ENCODE results near the gene HSPB2.

Gene HSPB2

DNA sequence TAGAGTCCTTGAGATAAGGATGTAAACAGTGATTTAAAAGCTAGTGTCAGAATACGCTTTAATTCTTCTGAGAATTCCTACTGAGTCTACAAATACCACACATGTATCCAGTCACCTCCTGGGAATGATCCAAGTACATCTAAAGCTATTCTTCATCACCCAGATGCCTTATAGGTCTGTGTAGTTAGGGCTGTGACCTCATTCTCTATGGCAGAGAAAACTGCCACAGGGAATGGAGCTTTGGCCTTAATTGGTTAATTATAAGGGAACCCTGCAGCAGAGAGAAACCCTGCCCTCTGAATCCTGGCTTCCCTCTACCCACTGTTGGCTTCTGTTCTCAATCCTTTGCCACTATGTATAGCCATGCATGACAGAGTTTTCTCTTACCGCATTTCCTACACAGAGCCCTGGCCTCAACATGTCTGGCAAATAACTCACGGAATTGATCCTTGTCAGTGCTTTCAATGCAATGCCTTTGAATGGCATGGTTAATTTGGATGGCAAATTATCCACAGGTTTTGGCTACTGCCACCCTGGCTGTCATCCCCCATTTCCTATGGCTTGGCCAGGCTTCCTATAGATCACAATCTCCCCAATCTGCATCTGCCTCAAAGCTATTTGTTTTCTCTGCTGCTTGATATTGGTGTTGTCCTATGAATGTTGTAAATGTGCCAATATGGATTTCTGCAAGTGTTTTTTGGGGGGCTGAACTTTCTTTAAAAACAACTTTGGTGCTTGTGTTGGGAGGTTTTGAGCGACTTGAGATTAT, 27.5 kb downstream of the HSPB2 start:
- DNase-seq: no peak

DNA sequence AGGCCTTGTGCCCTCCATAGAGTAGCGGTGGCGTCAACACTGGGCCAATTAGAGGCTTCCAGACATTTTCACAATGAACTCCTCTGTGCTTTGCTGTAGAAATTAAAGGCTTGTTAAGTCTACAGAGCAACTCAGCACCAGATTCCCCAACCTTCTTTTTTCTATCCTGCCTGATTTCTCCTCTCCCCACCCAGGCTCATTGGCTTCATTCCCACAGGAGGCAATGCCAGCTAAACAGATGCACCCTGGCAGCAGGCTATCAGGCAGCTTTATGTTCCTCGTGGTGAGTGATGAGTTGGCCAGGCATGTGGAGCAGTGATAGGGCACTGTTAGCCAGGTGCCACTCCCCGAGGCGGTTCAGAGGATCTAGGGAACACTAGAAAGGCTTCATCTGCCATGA, 29.4 kb downstream of the HSPB2 start:
- no peak for DNase-seq

DNA sequence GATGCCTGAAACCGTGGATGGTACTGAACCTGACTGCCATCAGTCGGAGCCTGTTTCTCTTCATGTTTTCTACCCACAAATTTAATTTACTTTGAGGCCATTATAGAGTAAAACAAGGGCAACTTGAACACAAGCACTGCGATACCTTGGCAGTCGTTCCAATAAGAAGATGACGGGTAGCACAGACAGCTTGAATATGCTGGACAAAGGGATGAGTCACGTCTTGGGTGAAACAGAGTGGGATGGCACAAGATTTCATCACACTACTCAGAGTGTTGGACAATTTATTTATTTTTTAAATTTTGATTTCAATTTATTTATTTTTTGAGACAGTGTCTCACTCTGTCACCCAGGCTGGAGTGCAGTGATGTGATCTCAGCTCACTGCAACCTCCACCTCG, 30.3 kb downstream of the HSPB2 start:
- DNase-seq: no peak

- no peak for DNase-seq
These were observed 31.6 kb downstream of the HSPB2 start for GRCh38 chr11:111944139-111944538.

DNA sequence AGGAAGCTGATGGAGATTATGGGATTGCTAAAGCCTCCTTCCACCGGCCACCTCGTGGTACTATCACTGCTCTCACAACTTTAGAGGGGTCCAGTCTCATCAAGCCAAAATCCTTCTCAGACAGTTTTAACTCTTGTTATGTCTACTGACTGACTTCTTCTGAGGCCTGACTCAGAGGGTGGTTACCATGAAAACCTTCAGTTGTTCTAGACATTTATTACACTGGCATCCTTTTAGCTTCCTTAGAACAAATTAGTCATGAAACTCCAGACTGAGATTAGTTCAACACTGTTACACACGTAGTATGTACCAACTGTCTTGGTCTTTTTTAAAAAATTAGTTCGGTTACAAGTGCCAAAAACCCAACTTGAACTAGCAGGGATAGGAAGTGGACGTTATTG, 32.1 kb downstream of the HSPB2 start:
- DNase-seq: no peak

DNA sequence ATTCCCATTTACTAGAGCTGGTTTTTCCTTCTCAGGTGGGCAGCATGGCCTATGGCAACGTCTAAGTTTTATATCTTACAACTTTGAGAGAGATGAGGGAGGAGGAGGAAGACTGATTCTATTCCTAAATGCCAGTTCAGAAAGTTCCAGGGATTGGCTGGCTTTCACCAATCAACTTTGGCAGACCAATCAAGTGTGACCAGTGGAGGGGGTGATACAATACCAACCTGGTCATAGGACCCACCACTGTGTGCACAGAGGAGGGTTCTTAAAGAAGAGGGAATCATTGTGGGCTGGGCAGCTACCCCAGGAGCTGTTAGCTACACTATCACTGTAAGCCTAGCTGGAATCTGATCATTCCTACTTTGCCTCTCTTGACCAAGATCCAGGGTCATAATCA, 32.7 kb downstream of the HSPB2 start:
- no peak for DNase-seq

DNA sequence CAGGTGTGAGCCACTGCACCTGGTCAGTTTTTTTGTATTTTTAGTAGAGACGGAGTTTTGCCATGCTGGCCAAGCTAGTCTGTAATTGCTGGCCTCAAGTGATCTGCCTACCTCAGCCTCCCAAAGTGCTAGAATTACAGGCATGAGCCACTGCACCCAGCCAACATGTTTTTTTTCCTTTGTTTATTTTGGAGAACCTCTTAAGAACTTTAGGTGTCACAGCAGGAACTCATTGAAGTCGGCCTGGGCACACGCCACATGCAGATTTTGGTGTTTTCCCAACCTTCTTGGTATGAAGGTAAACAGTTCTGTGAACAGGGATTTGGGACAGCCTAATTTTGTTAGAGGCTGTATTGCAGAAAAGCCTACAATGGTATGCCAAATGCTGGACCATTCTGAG, 34.0 kb downstream of the HSPB2 start:
- no peak for DNase-seq

DNA sequence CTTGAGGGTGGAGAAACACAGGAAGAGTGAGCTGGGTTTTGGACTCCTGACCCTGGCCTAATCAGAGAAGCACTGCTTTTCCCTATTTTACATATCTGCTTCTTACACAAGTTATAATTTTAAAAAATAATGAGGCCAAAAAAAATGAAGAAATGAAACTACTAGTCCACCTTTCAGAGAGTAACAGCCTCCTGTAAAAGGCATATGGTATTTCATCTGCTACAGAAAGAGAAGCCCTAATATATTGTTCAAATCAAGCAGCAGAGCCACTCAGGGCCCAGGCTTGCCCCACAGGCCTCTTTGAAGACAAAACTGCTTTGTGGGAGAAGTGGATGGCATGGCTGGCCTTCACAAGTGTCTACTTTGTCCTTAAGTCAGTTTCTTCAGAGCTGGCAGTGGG, 34.6 kb downstream of the HSPB2 start:
- no peak for DNase-seq

DNA sequence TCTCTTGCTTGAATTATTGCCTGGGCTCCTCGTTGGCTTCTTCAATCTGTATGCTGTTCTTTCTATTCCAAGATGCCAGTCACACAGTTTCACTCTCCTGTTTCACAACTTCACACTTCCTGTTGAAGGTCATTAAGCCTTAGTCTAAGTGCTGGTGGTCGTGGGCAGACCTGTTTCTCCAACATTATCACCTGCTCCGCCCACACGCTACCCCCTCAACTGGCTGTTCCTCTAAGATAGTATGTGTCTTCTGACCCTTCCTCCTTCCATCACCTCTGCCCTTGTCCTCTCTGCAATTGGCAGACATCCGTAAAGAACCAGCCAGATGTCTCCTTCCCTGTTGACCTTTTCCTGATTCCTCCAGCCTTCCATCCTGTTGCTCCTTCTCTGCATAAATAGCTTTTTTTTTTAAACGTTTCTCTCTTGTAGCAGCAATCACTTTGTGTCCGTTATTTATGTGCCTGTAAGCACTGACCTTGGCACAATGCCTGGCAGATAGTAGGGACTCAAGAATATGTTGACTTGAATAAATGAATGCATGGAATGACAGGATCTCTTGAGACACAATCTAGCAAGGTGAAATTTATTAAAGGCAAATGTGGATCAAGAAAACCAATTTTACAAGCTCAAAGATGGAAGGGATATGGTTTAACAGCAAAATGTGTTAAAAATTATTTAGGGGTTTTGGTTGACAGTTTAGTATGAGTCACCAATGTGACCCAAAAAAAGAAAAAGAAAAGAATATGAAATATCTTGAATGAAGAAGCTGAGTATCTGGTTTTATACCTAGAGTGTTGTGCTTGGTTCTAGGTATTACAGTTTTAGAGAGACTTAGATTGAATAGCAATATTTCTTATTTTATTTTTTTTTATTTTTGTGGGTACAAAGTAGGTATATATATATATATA, 37.2 kb downstream of the HSPB2 start:
- DNase-seq: no peak

DNA sequence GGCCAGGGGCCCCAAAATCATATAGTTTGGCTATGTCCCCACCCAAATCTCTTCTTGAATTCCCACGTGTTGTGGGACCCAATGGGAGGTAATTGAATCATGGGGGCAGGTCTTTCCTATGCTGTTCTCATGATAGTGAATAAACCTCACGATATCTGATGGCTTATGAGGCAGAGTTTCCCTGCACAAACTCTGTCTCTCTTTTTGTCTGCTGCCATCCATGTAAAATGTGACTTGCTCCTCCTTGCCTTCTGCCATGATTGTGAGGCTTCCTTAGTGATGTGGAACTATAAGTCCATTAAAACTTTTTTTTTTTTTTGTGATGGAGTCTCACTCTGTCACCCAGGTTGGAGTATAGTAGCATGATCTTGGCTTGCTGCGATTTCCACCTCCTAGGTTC, 39.0 kb downstream of the HSPB2 start:
- no peak for DNase-seq

DNA sequence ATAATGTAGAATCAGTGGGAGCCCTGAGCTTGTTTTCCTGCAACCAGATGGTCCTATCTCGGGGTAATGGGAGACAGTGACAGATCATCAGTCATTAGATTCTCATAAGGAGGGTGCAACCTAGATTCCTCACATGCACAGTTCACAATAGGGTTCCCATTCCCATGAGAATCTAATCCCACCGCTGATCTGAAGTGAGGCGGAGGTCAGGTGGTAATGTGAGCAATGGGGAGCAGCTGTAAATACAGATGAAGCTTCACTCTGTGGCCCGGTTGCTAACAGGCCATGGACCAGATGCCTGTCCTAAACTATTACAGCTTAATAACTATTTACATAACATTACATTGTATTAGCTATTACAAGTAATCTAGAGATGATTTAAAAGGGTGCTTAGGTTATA, 41.6 kb downstream of the HSPB2 start:
- no peak for DNase-seq

GRCh38 chr11:111957663-111958444, 45.3 kb downstream of the HSPB2 start:
- no peak for DNase-seq

DNA sequence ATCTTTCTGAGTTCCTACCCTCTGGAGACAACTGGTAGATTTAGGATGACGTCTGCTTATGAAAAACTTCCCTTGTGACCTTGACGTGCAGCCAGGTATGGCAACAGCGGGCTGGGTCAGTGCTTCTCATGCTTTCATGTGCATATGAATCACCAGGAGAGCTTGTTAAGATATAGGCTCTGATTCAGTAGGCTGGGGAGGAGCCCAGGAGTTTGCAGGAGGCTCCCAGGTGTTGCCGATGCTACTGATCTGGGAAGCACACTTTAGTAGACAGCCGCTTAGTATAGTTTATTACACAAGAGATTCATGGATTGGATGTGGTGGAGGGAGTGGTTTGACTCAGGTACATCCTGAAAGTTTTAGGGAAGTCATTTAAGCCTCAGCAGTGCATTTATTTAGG, 48.4 kb downstream of the HSPB2 start:
- no peak for DNase-seq

- no peak for DNase-seq
These were observed 49.1 kb downstream of the HSPB2 start for GRCh38 chr11:111961389-111962300.
